Heart left ventricle (tissue), 13 donors: ENCODE measurements around the gene CYP2D6.
"Not testable (repeated sequence)": the region's sequence is repeated elsewhere in the genome, so short reads cannot be mapped to it uniquely, and the experiment has no call there.

Experiments used
- POLR2A ChIP-seq, 2 donors: fragments of 450-650 bp; IDR thresholded peaks; one replicate each; pipeline ENCODE4 v1.6.1; 2017; ENCODE audit warnings: antibody characterized with exemption in 2 of 2, mild to moderate bottlenecking in 2 of 2, moderate library complexity in 2 of 2
- TF ChIP-seq, protein P1 (sequence below), 12 donors: fragments of 200-600 bp; sonication (generic) in 4 of 12; IDR thresholded peaks; one replicate each; pipeline versions ENCODE4 v1.5.0 to v1.8.0; 2018 to 2022; ENCODE audit warnings: antibody characterized with exemption in 12 of 12, mild to moderate bottlenecking in 5 of 12
- donor health status: ischemic (EF 13 %, LVEDD 7.1; RV severe dilation, severe dysfunction).
- donor health status: DM: no; HTN: yes; CAD: no.
- donor health status: DM: no; HTN: no; CAD: no.
- donor health status: ischemic (EF 25% LVEDD 6.9; RV normal size, moderate dysfunction).
- donor health status: ischemic (EF 25% LVEDD 5.7; RV mildly dilated, moderate dysfunction).
- donor health status: ischemic (EF 35%, LVEDD 5.7; RV mildly dilated, moderate dysfunction).
- donor health status: nonischemic (EF 11% LVEDD 7.7; RV severe dilation, severe dysfunction).
- donor health status: DM: yes; HTN: yes; CAD: no.
- donor health status: PGD.
- donor health status: ischemic (EF 29% LVEDD 5.4; RV normal size, mild dysfunction).
- donor health status: nonischemic (EF 23%, LVEDD 6.1; RV moderate dilation, normal function).

DNA sequence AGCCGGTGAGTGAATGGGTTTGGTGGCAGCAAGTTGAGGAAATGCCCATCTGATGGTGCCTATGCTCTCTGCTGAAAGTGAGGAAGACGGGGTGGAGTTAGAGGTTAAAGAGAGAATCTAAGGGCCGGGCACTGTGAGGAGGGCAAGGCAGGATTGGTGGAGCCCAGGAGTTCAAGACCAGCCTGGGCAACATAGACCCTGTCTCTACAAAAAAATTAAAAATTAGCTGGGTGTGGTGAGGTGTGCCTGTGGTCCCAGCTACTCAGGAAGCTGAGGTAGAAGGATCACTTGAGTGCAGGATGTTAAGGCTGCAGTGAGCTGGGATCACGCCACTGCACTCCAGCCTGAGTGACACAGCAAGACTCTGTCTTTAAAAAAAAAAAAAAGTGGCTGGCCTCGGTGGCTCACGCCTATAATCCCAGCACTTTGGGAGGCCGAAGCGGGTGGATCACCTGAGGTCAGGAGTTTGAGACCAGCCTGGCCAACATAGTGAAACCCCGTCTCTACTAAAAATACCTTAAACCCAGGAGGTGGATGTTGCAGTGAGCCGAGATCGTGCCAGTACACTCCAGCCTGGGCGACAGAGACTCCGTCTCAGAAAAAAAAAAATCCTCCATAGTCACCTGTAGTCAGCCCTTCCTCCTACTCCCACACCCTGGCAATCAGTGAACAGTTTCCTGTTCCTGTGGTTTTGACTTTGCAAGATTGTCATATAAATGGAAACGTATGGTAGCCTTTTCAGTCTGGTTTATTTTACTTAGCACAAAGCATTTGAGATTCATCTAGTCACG is 10.2 kb downstream of the CYP2D6 start:
- TF ChIP-seq, protein P1, sequence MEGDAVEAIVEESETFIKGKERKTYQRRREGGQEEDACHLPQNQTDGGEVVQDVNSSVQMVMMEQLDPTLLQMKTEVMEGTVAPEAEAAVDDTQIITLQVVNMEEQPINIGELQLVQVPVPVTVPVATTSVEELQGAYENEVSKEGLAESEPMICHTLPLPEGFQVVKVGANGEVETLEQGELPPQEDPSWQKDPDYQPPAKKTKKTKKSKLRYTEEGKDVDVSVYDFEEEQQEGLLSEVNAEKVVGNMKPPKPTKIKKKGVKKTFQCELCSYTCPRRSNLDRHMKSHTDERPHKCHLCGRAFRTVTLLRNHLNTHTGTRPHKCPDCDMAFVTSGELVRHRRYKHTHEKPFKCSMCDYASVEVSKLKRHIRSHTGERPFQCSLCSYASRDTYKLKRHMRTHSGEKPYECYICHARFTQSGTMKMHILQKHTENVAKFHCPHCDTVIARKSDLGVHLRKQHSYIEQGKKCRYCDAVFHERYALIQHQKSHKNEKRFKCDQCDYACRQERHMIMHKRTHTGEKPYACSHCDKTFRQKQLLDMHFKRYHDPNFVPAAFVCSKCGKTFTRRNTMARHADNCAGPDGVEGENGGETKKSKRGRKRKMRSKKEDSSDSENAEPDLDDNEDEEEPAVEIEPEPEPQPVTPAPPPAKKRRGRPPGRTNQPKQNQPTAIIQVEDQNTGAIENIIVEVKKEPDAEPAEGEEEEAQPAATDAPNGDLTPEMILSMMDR (IDR thresholded peaks at IDR 0.05), result not testable (repeated sequence)
- not testable (repeated sequence) for TF ChIP-seq POLR2A (IDR thresholded peaks at IDR 0.05)
